Neural cell (in vitro differentiated cells): Measurements from ENCODE around the gene DOK5.

Experiments
- CTCF ChIP-seq: fragments of 450-650 bp; IDR thresholded peaks from 2 replicates; pipeline ENCODE4 v1.5.1; 2014; ENCODE audit warnings: antibody characterized with exemption, mild to moderate bottlenecking, moderate library complexity; ENCODE audit not compliant: poor library complexity, severe bottlenecking
- EP300 ChIP-seq: fragments of 450-650 bp; conservative IDR thresholded peaks from 2 replicates; pipeline ENCODE4 v1.6.1; 2014; ENCODE audit warnings: antibody characterized with exemption, mild to moderate bottlenecking, moderate library complexity; ENCODE audit not compliant: poor library complexity, severe bottlenecking
- POLR2AphosphoS5 ChIP-seq: IDR thresholded peaks from 2 replicates; pipeline ENCODE4 v1.6.1; 2012
- RAD21 ChIP-seq: fragments of 450-650 bp; conservative IDR thresholded peaks from 2 replicates; pipeline ENCODE4 v1.6.1; 2014; ENCODE audit warnings: antibody characterized with exemption, mild to moderate bottlenecking, moderate library complexity
- REST ChIP-seq: IDR thresholded peaks from 2 replicates; pipeline ENCODE4 v1.6.1; 2012; ENCODE audit warnings: borderline replicate concordance
- TAF1 ChIP-seq: IDR thresholded peaks from 2 replicates; pipeline ENCODE4 v1.6.1; 2012; ENCODE audit warnings: low read depth

GRCh38 chr20:54468082-54468481 lies 7.3 kb upstream of the DOK5 start:
- TF ChIP-seq EP300 (no peak), TAF1 (no peak), CTCF (no peak), RAD21 (no peak), POLR2AphosphoS5 (no peak), REST (no peak)
